Measurements from ENCODE around the gene ZNF33A. TPM values are rescaled to one million over a fixed set of nuclear protein-coding genes. Genes with fewer than 3 reads are reported as not detected.
"Not testable (repeated sequence)": the region's sequence is repeated elsewhere in the genome, so short reads cannot be mapped to it uniquely, and the experiment has no call there.

The ZNF33A gene
- total RNA-seq, 3 donors from 2014 or later: 25.4 to 73.6 (median 34.7) TPM

GRCh38 chr10:37976091-37976879, 34.2 kb upstream of the ZNF33A start, which contains the start of gene ZNF25:
Gene ZNF25, minus strand, starts transcription at chr10:37976647. Its CDS starts 4,925 bp downstream, at chr10:37971722.
- intact Hi-C loops (cut with DNase I; ENCODE audit: low total_unique reads): no loop called here
- no peaks in the 10 kb centered on the region for H3K4me1 ChIP-seq
- no peaks in the 10 kb centered on the region for H3K9me3 ChIP-seq
- TF ChIP-seq POLR2AphosphoS5 (IDR thresholded peaks at IDR 0.05): peak; percentile 69 to 93 (median 87)
- TF ChIP-seq, protein P1, sequence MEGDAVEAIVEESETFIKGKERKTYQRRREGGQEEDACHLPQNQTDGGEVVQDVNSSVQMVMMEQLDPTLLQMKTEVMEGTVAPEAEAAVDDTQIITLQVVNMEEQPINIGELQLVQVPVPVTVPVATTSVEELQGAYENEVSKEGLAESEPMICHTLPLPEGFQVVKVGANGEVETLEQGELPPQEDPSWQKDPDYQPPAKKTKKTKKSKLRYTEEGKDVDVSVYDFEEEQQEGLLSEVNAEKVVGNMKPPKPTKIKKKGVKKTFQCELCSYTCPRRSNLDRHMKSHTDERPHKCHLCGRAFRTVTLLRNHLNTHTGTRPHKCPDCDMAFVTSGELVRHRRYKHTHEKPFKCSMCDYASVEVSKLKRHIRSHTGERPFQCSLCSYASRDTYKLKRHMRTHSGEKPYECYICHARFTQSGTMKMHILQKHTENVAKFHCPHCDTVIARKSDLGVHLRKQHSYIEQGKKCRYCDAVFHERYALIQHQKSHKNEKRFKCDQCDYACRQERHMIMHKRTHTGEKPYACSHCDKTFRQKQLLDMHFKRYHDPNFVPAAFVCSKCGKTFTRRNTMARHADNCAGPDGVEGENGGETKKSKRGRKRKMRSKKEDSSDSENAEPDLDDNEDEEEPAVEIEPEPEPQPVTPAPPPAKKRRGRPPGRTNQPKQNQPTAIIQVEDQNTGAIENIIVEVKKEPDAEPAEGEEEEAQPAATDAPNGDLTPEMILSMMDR (IDR thresholded peaks at IDR 0.05): peak; percentile 85 to 95 (median 91)
- peak; percentile 63 for TF ChIP-seq POLR2A (IDR thresholded peaks at IDR 0.05)
- no peaks in the 10 kb centered on the region for H3K27me3 ChIP-seq
- peak within 1 kb of the TSS; percentile 88 to 96 (median 95) for H3K4me3 ChIP-seq
- DNase-seq (ENCODE audit: low spot score in 2 of 2): peak; percentile 98 to 99
- no peaks in the 10 kb centered on the region for H3K36me3 ChIP-seq
- H3K27ac ChIP-seq: peak within 1 kb of the TSS; percentile 99

DNA sequence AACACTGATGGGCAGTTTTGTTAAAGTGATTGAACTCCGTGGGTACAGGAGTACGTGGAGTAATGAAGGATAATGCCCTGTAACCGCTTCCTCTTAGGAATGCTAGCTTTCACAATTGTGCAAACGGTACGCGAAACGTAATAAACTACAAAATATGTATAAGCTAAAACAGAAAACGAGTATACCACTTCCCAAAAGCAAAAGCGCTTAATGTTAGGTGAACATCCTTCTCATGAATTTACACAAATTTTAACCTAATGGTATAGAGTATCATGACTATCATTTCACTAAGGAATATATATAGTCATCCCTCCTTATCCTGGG, 33.6 kb upstream of the ZNF33A start:
- Histone ChIP-seq H3K4me1 (no peaks in the 10 kb centered on the region), H3K9me3 (no peaks in the 10 kb centered on the region), H3K27ac (peak overlapping the region; percentile 99), H3K27me3 (no peaks in the 10 kb centered on the region), H3K4me3 (peak overlapping the region; percentile 88 to 96 (median 95)), H3K36me3 (no peaks in the 10 kb centered on the region)
- TF ChIP-seq POLR2AphosphoS5 (IDR thresholded peaks at IDR 0.05): no peak
- intact Hi-C loops (cut with DNase I; ENCODE audit: low total_unique reads): no loop called here
- DNase-seq (ENCODE audit: low spot score in 2 of 2): no peak

DNA sequence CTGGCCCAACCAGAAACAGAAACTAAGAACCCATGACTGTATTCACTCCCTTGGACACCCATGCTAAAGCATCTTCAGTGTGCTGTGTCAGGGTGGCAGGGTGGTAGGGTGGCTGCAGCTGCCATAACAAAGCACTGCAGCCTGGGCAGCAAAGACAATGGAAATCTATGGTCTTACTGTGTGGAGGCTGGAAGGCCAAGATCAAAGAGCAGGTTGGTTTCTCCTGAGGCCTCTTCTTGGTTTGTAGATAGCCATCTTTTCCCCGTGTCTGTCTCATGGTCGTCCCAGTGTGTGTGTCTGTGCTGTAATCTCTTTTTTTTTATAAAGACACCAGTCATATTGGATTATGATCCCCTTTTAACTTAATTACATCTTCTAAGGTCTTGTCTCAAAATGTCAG, 18.8 kb upstream of the ZNF33A start:
- Histone ChIP-seq H3K36me3 (no peaks in the 10 kb centered on the region), H3K27ac (no peak overlapping the region), H3K27me3 (no peaks in the 10 kb centered on the region), H3K4me1 (no peaks in the 10 kb centered on the region), H3K9me3 (no peaks in the 10 kb centered on the region), H3K4me3 (no peak overlapping the region)
- TF ChIP-seq POLR2AphosphoS5 (IDR thresholded peaks at IDR 0.05) (no peak), POLR2A (IDR thresholded peaks at IDR 0.05) (no peak)
- TF ChIP-seq, protein P1 (IDR thresholded peaks at IDR 0.05): no peak
- no peak for DNase-seq (ENCODE audit: low spot score in 2 of 2)
- intact Hi-C loops (cut with DNase I; ENCODE audit: low total_unique reads): no loop called here

- Histone ChIP-seq H3K27ac (no peak overlapping the region), H3K36me3 (no peaks in the 10 kb centered on the region), H3K4me1 (no peaks in the 10 kb centered on the region), H3K4me3 (no peak overlapping the region), H3K27me3 (no peaks in the 10 kb centered on the region), H3K9me3 (no peaks in the 10 kb centered on the region)
- no peak for DNase-seq (ENCODE audit: low spot score in 2 of 2)
- intact Hi-C loops (cut with DNase I; ENCODE audit: low total_unique reads): no loop called here
- TF ChIP-seq, protein P1 (IDR thresholded peaks at IDR 0.05): no peak
- TF ChIP-seq POLR2AphosphoS5 (IDR thresholded peaks at IDR 0.05): no peak
- TF ChIP-seq POLR2A (IDR thresholded peaks at IDR 0.05): no peak
Measured at GRCh38 chr10:37992083-37992482, 18.4 kb upstream of the ZNF33A start.

DNA sequence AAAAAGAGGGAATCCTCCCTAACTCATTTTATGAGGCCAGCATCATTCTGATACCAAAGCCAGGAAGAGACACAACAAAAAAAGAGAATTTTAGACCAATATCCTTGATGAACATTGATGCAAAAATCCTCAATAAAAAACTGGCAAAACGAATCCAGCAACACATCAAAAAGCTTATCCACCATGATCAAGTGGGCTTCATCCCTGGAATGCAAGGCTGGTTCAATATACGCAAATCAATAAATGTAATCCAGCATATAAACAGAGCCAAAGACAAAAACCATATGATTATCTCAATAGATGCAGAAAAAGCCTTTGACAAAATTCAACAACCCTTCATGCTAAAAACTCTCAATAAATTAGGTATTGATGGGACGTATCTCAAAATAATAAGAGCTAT, 11.6 kb upstream of the ZNF33A start:
- H3K9me3 ChIP-seq; DNase-seq (ENCODE audit: low spot score in 2 of 2); intact Hi-C loops (cut with DNase I; ENCODE audit: low total_unique reads); H3K27me3 ChIP-seq; H3K4me1 ChIP-seq; H3K4me3 ChIP-seq; H3K36me3 ChIP-seq; H3K27ac ChIP-seq: not testable (repeated sequence)

- H3K4me3 ChIP-seq; H3K36me3 ChIP-seq; H3K9me3 ChIP-seq; H3K27me3 ChIP-seq; DNase-seq (ENCODE audit: low spot score in 2 of 2); intact Hi-C loops (cut with DNase I; ENCODE audit: low total_unique reads); H3K4me1 ChIP-seq; H3K27ac ChIP-seq: not testable (repeated sequence)
Measured at GRCh38 chr10:38000474-38000873, 10.0 kb upstream of the ZNF33A start.
